GM19351 (cell line): ENCODE results near the gene CNTROB.

Source experiments
- ATAC-seq: cut with Tn5 transposase; IDR thresholded peaks from one replicate; pipeline ENCODE4 v1.9.1; 2021; ENCODE audit warnings: mild to moderate bottlenecking, moderate library complexity; ENCODE audit not compliant: unreplicated experiment

CNTROB gene

GRCh38 chr17:7909089-7909488, 22.9 kb upstream of the CNTROB start:
- no peak for ATAC-seq

DNA sequence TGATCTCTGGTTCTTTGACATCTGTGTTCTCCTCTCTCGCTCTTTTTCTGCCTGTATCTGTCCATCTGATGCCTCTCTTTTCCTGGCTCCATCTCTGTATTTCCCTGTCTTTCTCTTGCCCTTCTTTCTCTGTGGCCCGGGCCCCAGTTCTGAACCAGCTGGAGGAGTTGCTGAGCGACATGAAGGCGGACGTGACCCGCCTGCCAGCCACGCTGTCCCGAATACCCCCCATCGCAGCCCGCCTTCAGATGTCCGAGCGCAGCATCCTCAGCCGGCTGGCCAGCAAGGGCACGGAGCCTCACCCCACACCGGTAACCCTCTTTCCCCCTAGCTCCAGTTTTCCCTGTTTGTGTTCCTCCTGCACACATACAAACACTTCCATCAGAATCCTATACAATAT, 21.7 kb upstream of the CNTROB start:
- ATAC-seq, result no peak

DNA sequence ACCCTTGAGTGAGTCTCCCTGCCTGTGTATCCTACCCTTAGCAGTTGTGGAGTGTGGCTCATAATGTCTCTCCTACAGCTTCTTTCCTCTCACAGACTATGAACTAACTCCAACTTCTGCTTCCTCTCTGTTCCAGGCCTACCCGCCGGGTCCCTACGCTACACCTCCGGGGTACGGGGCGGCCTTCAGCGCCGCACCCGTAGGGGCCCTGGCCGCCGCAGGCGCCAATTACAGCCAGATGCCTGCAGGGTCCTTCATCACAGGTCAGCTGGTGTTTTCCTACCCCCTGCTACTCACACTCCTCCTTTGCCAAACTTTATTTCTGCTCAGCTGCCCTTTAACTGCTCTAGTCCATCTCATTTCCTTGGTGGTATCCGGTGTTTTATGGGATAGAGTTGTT, 21.3 kb upstream of the CNTROB start:
- no peak for ATAC-seq

DNA sequence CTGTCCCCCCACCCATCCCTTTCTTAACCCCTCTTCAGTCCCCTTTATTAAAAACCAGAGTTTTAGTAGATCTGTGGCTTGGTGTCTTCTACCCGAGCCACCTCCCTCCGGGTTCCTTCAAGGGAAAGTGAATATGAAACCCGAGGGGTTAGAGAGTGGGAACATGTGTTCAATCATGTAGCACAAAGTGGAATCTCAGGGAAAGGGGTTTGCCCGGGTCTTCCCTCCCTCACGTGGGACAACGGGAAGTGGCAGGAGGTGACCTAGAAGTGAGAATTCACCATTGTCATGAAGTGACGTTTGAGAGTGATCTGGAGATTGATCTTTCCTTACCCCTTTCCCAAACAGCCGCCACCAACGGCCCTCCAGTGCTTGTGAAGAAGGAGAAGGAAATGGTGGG, 20.9 kb upstream of the CNTROB start:
- ATAC-seq, result no peak

- no peak for ATAC-seq
Observed at GRCh38 chr17:7912927-7913524, 19.0 kb upstream of the CNTROB start.

GRCh38 chr17:7915179-7915610, 16.8 kb upstream of the CNTROB start:
- ATAC-seq, result no peak

DNA sequence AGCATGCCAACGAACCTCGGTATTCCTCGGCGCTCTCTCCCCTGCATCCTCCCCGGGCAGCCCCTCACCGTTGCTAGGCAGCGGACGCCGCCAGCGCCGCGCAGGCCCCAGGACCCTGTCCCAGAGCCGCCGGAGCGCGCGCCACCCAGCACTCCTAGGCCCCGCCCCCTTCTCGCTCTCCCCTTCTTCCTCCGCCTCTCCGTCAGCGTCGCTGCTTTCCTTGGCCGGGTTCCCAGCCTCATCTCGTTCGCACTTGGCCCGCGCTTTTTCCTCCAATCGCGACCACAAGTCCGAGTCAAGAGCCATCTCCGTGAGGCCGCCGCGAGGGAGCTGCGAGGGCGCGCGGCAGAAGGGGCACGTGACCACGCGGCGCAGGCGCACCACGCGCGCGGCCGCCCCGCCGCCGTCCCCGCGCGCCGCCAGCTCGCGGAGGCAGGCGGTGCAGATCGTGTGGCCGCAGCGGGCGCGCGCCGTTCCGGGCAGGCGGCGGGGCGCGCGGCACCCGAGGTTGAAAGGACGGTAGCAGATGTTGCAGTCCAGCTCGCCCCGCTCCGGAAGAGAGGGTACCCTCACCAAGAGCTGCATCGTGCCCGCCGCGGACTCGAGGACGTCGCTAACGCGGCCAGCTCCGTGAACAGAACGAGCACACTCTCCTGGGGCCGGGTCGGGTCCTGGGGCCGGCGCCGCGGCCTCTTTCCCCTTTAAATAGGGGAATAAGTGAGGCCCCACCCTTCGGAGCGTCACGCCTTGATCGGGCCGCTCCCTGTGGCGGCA, 16.2 kb upstream of the CNTROB start, which contains the start of gene RNF227:
Gene RNF227 (minus strand): TSS at position 679 of the 774 bp plus-strand sequence. CDS start 94 bp downstream, at position 585.
- ATAC-seq, result peak; percentile 73

GRCh38 chr17:7916385-7916682, 15.7 kb upstream of the CNTROB start:
- ATAC-seq, result no peak

DNA sequence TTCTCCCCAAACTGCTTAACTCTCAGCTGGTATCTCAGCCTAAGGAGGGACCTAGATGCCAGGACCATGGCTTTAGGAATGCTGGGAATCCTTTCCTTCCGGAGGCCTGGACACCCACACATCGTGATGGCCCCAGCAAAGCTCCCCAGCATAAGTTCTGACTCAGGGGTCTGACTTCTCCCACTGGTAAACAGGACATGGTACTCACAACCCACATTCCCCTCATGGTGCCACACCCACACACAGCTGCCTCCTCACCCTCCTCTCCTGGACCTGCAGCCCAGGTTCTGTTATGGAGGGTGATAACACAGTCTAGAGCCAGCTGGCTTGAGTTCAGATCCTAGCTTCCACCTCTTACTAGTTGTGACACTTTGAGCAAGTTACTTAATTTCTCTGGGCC, 15.2 kb upstream of the CNTROB start:
- no peak for ATAC-seq

DNA sequence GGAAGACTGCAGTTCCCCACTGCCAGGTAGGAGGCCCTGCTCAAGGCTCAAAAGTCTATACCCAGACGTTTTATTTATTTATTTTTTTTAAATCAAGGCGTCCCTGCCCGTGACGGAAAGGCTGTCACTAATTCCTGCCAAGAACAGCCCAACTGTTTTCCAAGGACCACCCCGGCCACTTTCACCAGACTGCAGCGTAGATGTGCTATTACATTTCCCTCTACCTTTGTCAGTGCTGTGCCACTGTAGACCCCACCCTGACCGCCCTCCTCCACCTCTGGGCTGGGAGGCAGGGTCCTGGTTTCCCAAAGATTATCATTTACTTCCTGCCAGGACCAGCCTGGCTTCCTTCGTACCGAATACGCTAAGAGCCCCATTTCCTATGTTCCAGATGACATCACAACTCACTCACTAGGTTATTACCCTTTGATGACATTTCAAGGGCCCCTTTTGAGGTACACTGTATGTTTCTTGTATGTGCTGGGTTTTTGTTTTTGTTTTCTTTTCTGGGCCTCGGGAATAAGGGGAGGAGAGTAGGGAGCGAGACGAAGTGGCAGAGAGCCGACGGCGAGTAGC, 9.6 kb upstream of the CNTROB start:
- no peak for ATAC-seq

DNA sequence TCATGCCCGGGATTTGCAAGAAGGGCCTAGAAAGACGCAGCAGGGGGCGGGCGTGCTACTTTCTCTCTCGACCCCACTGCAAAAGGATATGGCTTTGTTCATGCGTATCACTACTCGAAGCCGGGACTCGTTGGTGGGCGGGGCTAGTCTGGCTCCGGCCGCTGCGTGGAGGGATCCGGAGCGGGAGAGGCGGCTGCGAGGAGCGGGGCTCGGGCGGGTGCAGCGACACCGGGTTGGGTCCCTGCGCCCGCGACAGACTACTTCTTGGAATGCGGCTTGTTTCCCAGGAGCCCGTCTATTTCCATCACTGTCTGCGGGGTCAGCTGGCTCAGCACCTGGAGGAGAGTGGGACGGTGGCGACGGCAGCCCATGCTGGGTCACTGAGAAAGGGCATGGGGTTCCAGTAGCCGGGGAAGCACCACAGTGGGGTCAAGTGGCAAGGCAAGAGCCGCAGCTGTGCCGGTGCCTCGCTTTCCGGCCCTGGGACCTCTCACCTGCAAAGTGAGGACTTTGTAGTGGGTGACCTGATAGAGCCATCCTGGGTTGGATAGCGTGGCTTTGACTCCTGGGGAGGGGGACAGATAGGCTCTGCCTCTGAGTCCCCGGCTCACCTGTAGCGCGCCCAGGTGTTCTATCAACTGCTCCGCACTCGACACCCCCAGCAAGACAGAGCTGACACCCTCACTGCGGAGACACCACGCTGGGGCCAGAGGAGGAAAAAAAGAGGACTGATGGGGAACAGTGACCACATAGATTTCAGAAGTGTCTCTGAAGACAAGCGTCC, 9.0 kb upstream of the CNTROB start:
- ATAC-seq, result no peak

- no peak for ATAC-seq
Observed at GRCh38 chr17:7927596-7927995, 4.4 kb upstream of the CNTROB start.

DNA sequence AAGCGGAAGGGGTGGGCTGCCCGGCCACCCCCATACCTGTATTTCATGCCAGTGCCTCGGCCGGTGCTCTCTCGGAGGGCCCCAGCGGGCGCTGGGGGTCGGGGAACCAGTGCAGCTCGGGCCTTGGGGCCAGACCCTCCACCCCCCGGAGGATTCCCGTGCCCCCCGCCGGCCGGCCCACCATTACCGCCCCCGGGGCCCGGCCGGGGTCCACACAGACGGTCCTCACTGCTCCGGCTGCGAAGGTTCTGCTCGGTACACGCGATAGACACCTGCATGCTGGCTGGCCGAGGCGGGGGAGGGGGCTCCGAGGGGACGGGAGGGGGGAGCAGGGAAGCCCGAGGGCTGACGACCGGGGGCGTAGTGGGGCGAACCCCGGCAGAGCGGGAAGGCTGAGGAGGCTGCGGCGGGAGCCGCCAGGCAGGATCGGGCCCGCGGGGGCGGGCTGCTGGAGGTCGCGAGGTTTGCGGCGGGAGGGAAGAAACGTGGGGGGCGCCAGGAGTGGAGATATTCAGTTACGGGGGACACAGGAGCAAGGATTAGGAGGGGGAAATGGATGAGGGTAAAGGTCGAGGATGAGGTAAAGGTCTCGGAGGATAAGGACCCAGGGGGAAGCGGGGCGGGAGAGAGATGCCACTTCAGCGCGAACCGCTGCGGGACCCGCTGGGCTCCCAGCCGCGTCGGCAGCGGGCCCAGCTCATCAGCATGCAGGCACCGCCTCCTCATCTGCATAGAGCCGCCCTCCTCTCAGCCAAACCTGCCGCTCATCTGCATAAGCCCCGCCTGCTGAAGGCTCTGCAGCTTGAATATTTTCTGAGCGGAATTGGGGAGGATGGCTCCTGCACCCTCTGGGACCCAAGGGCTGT, 2.6 kb upstream of the CNTROB start, which contains the start of gene KCNAB3:
Gene KCNAB3 (minus strand): TSS at position 699 of the 866 bp plus-strand sequence. CDS start 421 bp downstream, at position 278.
- no peak for ATAC-seq

GRCh38 chr17:7930841-7931631, 970 bp upstream of the CNTROB start:
- no peak for ATAC-seq

DNA sequence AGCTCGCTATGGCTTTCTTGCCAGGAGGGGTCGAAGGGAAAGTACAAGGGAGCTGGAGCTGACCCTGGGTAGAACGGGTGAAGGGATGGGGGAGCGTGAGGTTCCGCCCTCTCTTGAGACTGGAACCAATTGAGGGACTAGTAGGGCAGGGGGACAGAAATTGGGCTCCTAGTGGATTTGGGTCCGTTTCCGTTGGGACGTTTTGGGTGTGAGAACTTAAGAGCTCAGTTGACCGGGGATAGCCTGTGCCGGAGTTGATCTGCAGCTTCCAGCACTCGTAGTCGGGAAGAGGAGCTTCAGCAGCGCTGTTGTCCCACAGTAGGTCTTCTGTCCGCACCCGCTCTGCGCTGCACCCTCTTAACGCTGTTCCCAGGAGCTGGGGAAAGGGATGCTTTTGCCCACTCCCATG, 481 bp downstream of the CNTROB start:
- no peak for ATAC-seq

DNA sequence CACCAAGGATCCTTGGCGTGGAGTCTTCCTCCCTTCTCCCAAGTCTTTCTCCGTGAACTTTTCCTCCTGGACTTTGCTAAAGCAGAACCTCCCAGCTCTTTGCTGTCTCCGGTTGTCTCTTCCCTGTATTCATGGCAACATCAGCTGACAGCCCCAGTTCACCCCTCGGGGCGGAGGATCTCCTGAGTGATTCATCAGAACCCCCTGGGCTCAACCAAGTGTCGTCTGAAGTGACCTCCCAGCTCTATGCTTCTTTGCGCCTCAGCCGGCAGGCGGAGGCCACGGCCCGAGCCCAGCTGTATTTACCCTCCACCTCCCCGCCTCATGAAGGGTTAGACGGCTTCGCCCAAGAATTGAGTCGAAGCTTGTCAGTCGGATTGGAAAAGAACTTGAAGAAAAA, 943 bp downstream of the CNTROB start:
- ATAC-seq, result no peak

DNA sequence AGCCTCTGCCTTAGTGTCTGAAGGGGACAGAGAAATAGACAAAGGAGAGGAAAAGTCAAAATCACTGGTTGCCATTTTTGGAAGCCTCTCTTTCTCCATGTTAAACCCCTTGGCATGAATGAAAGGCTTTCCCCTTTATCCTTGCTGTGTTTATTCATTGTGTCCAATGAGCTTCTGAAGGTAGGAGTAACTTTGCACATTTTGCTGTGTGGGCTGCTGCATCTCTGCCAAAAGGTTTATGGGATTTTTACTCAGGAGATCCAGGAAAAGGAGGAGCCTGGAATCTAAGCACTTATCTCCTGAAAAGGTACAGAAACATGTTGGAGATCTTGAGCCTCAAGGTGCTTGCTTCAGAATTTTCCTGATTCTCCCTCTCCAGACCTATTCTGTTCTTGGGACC, 3.9 kb downstream of the CNTROB start:
- no peak for ATAC-seq

- ATAC-seq, result no peak
Observed at GRCh38 chr17:7940034-7940433, 8.0 kb downstream of the CNTROB start.

DNA sequence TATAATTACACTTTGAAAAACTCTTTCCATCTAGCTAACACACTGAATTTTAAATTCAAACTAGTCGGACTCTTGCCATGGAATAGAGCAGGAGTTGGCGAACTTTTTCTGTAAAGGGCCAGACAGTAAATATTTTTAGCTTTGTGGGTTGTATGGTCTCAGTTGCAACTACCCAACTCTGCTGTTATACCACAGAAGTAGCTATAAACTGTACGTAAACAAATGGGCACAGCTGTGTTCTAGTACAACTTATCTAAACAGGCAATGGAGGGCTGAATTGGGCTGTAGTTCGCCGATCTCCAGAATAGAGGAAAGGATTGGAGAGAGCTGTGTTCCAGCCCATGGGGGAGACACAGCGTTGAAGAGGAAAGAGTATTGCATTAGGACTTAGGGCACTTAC, 8.7 kb downstream of the CNTROB start:
- ATAC-seq, result no peak

GRCh38 chr17:7943291-7943690, 11.3 kb downstream of the CNTROB start:
- no peak for ATAC-seq
